K562 (cell line): ENCODE measurements around the gene OR2C3. TPM values are rescaled to one million over a fixed set of nuclear protein-coding genes. Genes with fewer than 3 reads are reported as not detected.

Experiments
- AFF1 ChIP-seq, 2 experiments: fragments of 450-650 bp; IDR thresholded peaks; 2 replicates each; pipeline ENCODE4 v1.6.1; 2018; ENCODE audit warnings: mild to moderate bottlenecking in 2 of 2, low read depth in 1 of 2; ENCODE audit not compliant: partially characterized antibody in 2 of 2
- BCL6 ChIP-seq: fragments of 250-450 bp; sonication (Bioruptor Pico); IDR thresholded peaks from 2 replicates; pipeline ENCODE4 v1.4.0; 2020
- BRD4 ChIP-seq: fragments of 200-600 bp; sonication (generic); IDR thresholded peaks from 2 replicates; pipeline ENCODE4 v1.6.1; 2017; ENCODE audit warnings: inconsistent platforms
- FOXA3 ChIP-seq, 2 experiments: fragments of 450-650 bp in 1 of 2; sonication (generic) in 1 of 2; formaldehyde crosslinking; IDR thresholded peaks in 1 of 2; conservative IDR thresholded peaks in 1 of 2; 2 replicates each; pipeline versions ENCODE4 v1.4.0 to v1.8.0; 2020 to 2022; ENCODE audit warnings: mild to moderate bottlenecking in 2 of 2, missing genetic modification reagents in 1 of 2
- KLF6 ChIP-seq: fragments of 250-450 bp; sonication (Bioruptor Pico); IDR thresholded peaks from 2 replicates; pipeline ENCODE4 v1.4.0; 2020; ENCODE audit warnings: mild to moderate bottlenecking, moderate library complexity, borderline replicate concordance
- MYC ChIP-seq, 2 experiments: fragments of 250-450 bp in 1 of 2; sonication (Bioruptor Pico) in 1 of 2; IDR thresholded peaks; 2 replicates each; pipeline versions ENCODE4 v1.5.1 to v1.6.1; 2012 to 2021; ENCODE audit warnings: low read depth in 2 of 2, borderline replicate concordance in 1 of 2, improper control_type of control experiment in 1 of 2, low read length in 1 of 2, mild to moderate bottlenecking in 1 of 2, moderate library complexity in 1 of 2
- PATZ1 ChIP-seq: fragments of 250-450 bp; sonication (Bioruptor Pico); IDR thresholded peaks from 2 replicates; pipeline ENCODE4 v1.5.0; 2020; ENCODE audit warnings: mild to moderate bottlenecking, borderline replicate concordance
- PHF8 ChIP-seq: fragments of 200-600 bp; sonication (generic); IDR thresholded peaks from 2 replicates; pipeline ENCODE4 v1.6.1; 2012; ENCODE audit warnings: mixed run types, mild to moderate bottlenecking, inconsistent platforms, low read length, moderate library complexity, borderline replicate concordance
- RNF219 ChIP-seq: fragments of 250-450 bp; sonication (Bioruptor Pico); IDR thresholded peaks from 2 replicates; pipeline ENCODE4 v1.5.0; 2022; ENCODE audit warnings: mild to moderate bottlenecking
- TAF9B ChIP-seq: fragments of 450-650 bp; IDR thresholded peaks from 2 replicates; pipeline ENCODE4 v1.6.1; 2018; ENCODE audit warnings: mild to moderate bottlenecking; ENCODE audit not compliant: partially characterized antibody
- TFAM ChIP-seq: fragments of 250-450 bp; sonication (Bioruptor Pico); conservative IDR thresholded peaks from 2 replicates; pipeline ENCODE4 v1.5.0; 2021; ENCODE audit warnings: mild to moderate bottlenecking, moderate library complexity
- ZBTB11 ChIP-seq, 3 experiments: fragments of 200-800 bp in 1 of 3; fragments of 250-450 bp in 1 of 3; fragments of 450-650 bp in 1 of 3; sonication (Bioruptor Pico) in 1 of 3; sonication (Bioruptor generic) in 1 of 3; formaldehyde crosslinking in 1 of 3; IDR thresholded peaks; 2 replicates each; pipeline versions ENCODE4 v1.6.1 to v1.8.0; 2016 to 2022; ENCODE audit warnings: mild to moderate bottlenecking in 2 of 3, missing genetic modification characterization in 2 of 3, missing compliant biosample characterization in 1 of 3, moderate library complexity in 1 of 3
- ZBTB17 ChIP-seq: fragments of 450-650 bp; formaldehyde crosslinking; IDR thresholded peaks from 2 replicates; pipeline ENCODE4 v1.4.0; 2020; ENCODE audit warnings: mild to moderate bottlenecking
- polyA plus RNA-seq, 8 experiments: library from polyadenylated mRNA; depleted of rRNA in 4 of 8; stranded (reverse) in 5 of 8; unstranded in 3 of 8; fragments of >200 nt; fragmentation: Nextera tagmentation in 2 of 8; fragmentation: Illumina TruSeq in 1 of 8; extraction: Ambion mirVana in 2 of 8; extraction: Trizol in 1 of 8; gene quantifications; 2 replicates each; pipeline versions ENCODE4 v1.2.1 to v1.2.3, GENCODE V29; 2011 to 2014; ENCODE audit warnings: inconsistent platforms in 1 of 8, missing spikeins in 1 of 8
- total RNA-seq, 7 experiments: library from RNA; depleted of rRNA in 6 of 7; stranded (reverse); fragments of >200 nt in 6 of 7; fragmentation: Illumina TruSeq in 2 of 7; extraction: Trizol in 2 of 7; gene quantifications; 2 replicates each; pipeline versions ENCODE4 v1.2.1 to v1.2.3, GENCODE V29; 2011 to 2021; ENCODE audit warnings: low replicate concordance in 1 of 7

The OR2C3 gene
- total and polyA plus RNA-seq, 9 of the 15 experiments (the other 6 are each of a cell fraction or from before 2014, with no cell fraction given): under 0.01 to 0.05 (median 0.03) TPM; not detected in 4

DNA sequence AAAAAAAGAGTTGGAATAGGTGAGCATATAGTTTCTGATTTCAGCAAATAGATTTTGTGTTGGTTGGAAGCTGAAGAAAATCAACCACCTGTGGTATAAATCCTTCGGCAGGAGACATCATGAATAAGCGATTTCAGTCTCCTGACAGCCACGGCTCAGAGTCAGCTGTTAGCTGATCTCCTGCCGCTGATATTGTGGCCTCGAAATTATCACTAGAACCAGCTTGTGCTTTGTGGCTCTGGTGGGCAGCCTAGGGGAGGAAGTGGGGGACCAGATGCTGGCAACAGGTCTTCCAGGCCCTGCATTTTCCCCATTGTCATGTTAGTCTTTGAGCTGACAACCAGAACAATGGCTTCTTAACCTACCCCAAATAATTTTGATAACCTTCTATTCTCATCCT, 11.9 kb upstream of the OR2C3 start (continued):
- TF ChIP-seq PATZ1 (CRISPR knock-in tag) (peak; percentile 63; the same call in 1 of the 2 replicates), TAF9B (peak; percentile 46), BCL6 (CRISPR knock-in tag) (peak; percentile 43; the same call in 1 of the 2 replicates), AFF1 (IDR thresholded peaks at IDR 0.05; ENCODE audit: low read depth in 1 of 2, partially characterized antibody in 2 of 2) (no peak), PHF8 (no peak), ZBTB11 (CRISPR knock-in tag; IDR thresholded peaks at IDR 0.05) (0 out of 6 replicates have a peak, but pooled peaks of 1 of the 3 experiments have one; percentile 36), RNF219 (CRISPR knock-in tag) (no peak), ZBTB17 (CRISPR knock-in tag) (peak; percentile 70; the same call in 1 of the 2 replicates), BRD4 (no peak), MYC (IDR thresholded peaks at IDR 0.05; ENCODE audit: low read depth, low read length) (no peak), MYC (CRISPR knock-in tag; IDR thresholded peaks at IDR 0.05; ENCODE audit: borderline replicate concordance, low read depth) (no peak), FOXA3 (CRISPR knock-in tag; conservative IDR thresholded peaks at IDR 0.05 in 1 of 2, IDR thresholded peaks at IDR 0.05 in 1 of 2) (no peak), TFAM (CRISPR knock-in tag) (no peak), KLF6 (no peak)
